K562 (cell line): ENCODE measurements around the gene LSM4. TPM values are rescaled to one million over a fixed set of nuclear protein-coding genes. Genes with fewer than 3 reads are reported as not detected.
A peak's percentile ranks its signal among the peaks of the same experiment; 100 is the strongest.

ENCODE experiments used
- ATAC-seq: fragments of 200-7000 bp; cut with Tn5 transposase; 3 replicates; pipeline ENCODE4 v1.9.1; 2020; ENCODE audit warnings: moderate library complexity
- BruUV-seq: library from RNA; stranded (reverse); fragments of 400-500 nt; replicated peaks from 2 replicates; lab custom pipeline; 2021; lab: Mats Ljungman, UMichigan
- CTCF ChIA-PET: fragments of 300-600 bp; formaldehyde crosslinking; extraction: SDS; loops from one replicate; lab custom pipeline; 2021; ENCODE audit warnings: low intra/inter-chr PET ratio; lab: Yijun Ruan, JAX
- POLR2A ChIA-PET: fragments of 300-600, 350-650 bp; sonication (Branson Sonifier 250); formaldehyde crosslinking; extraction: SDS; loops from one replicate; lab custom pipeline; 2021; ENCODE audit warnings: antibody characterized with exemption, inconsistent platforms; lab: Yijun Ruan, JAX
- DNase-seq, 4 experiments: peaks; one replicate each; pipeline versions ENCODE4 v3.0.0 to v3.0.0-alpha.2; 2011 to 2018; ENCODE audit warnings: low spot score in 3 of 4, mixed read lengths in 3 of 4; ENCODE audit errors: extremely low read depth in 1 of 4
- FAIRE-seq: peaks from 2 replicates; lab custom pipeline; 2011; peaks lifted over from hg19 to GRCh38; lab: Jason Lieb, UNC
- H2AFZ ChIP-seq: 2 replicates; pipeline ENCODE4 v1.6.0; 2011; ENCODE audit warnings: low read depth, low read length, control low read depth, inconsistent platforms
- H3K27ac ChIP-seq: fragments of 200-600 bp; 3 replicates; pipeline ENCODE4 v1.8.0; 2011; ENCODE audit warnings: low read depth, mild to moderate bottlenecking, control low read depth, inconsistent platforms, low read length, moderate library complexity, mixed read lengths; ENCODE audit errors: extremely low read depth
- H3K27me3 ChIP-seq, 2 experiments: fragments of 300-600 bp in 1 of 2; 2 replicates in 1 of 2; 3 replicates in 1 of 2; pipeline versions ENCODE4 v1.6.0 to v1.8.0; 2011; ENCODE audit warnings: inconsistent platforms in 2 of 2, low read length in 2 of 2, mild to moderate bottlenecking in 1 of 2, mixed read lengths in 1 of 2, moderate library complexity in 1 of 2; ENCODE audit not compliant: control insufficient read depth in 2 of 2, insufficient read depth in 2 of 2
- H3K36me3 ChIP-seq: fragments of 300-600 bp; 3 replicates; pipeline ENCODE4 v1.8.0; 2011; ENCODE audit warnings: mild to moderate bottlenecking, low read length, inconsistent platforms; ENCODE audit not compliant: control insufficient read depth, insufficient read depth
- H3K4me1 ChIP-seq, 2 experiments: fragments of 200-600 bp in 1 of 2; replicated peaks in 1 of 2; 2 replicates in 1 of 2; 3 replicates in 1 of 2; pipeline versions ENCODE4 v1.5.1 to v1.8.0; 2011; ENCODE audit warnings: inconsistent platforms in 2 of 2, low read length in 2 of 2, mild to moderate bottlenecking in 1 of 2, mixed read lengths in 1 of 2, moderate library complexity in 1 of 2; ENCODE audit not compliant: control insufficient read depth in 2 of 2, insufficient read depth in 2 of 2
- H3K4me2 ChIP-seq: 2 replicates; pipeline ENCODE4 v1.6.1; 2011; ENCODE audit warnings: low read length, control low read depth, inconsistent platforms, mixed read lengths; ENCODE audit not compliant: insufficient read depth
- H3K4me3 ChIP-seq: fragments of 200-600 bp; sonication (generic), shearing (Covaris generic); 2 replicates; pipeline ENCODE4 v1.5.1; 2016; ENCODE audit warnings: control low read depth, inconsistent platforms
- H3K79me2 ChIP-seq: fragments of 200-600 bp; 3 replicates; pipeline ENCODE4 v1.8.0; 2011; ENCODE audit warnings: low read length, inconsistent platforms; ENCODE audit not compliant: control insufficient read depth, insufficient read depth
- H3K9ac ChIP-seq, 2 experiments: 2 replicates each; pipeline versions ENCODE4 v1.6.0 to v1.6.1; 2011; ENCODE audit warnings: low read depth in 2 of 2, low read length in 2 of 2, control low read depth in 1 of 2, inconsistent platforms in 1 of 2, mild to moderate bottlenecking in 1 of 2, mixed read lengths in 1 of 2; ENCODE audit not compliant: insufficient read depth in 1 of 2
- H3K9me1 ChIP-seq: one replicate; pipeline ENCODE4 v1.6.0; 2011; ENCODE audit warnings: inconsistent platforms, mild to moderate bottlenecking, low read length, moderate library complexity; ENCODE audit not compliant: control insufficient read depth, insufficient read depth
- H3K9me3 ChIP-seq: replicated peaks from 2 replicates; pipeline ENCODE4 v1.5.1; 2011; ENCODE audit warnings: low read depth, low read length, inconsistent platforms; ENCODE audit not compliant: control insufficient read depth, insufficient read depth
- H4K20me1 ChIP-seq: replicated peaks from 2 replicates; pipeline ENCODE4 v1.6.1; 2011; ENCODE audit warnings: low read length, inconsistent platforms, mixed read lengths; ENCODE audit not compliant: control insufficient read depth, insufficient read depth
- CHAMP1 ChIP-seq: fragments of 450-650 bp; IDR thresholded peaks from 2 replicates; pipeline ENCODE4 v1.6.1; 2016; ENCODE audit warnings: mild to moderate bottlenecking
- CTCFL ChIP-seq: IDR thresholded peaks from 2 replicates; pipeline ENCODE4 v1.6.1; 2011; ENCODE audit warnings: borderline replicate concordance, low read depth, mild to moderate bottlenecking, moderate library complexity, low read length; ENCODE audit not compliant: insufficient read depth, poor library complexity, severe bottlenecking
- HDAC8 ChIP-seq: fragments of 450-650 bp; IDR thresholded peaks from 2 replicates; pipeline ENCODE4 v1.6.1; 2016; ENCODE audit warnings: mild to moderate bottlenecking, missing genetic modification characterization, moderate library complexity, missing compliant biosample characterization
- HMGN3 ChIP-seq: IDR thresholded peaks from 2 replicates; pipeline ENCODE4 v1.6.1; 2011; ENCODE audit warnings: borderline replicate concordance, low read depth, mild to moderate bottlenecking, mixed read lengths, low read length; ENCODE audit not compliant: insufficient read length; ENCODE audit errors: extremely low read depth
- KAT7 ChIP-seq: sonication (generic); formaldehyde crosslinking; IDR thresholded peaks from 2 replicates; pipeline ENCODE4 v1.8.0; 2022; ENCODE audit warnings: missing genetic modification reagents, mild to moderate bottlenecking, borderline replicate concordance
- LEF1 ChIP-seq: fragments of 450-650 bp; IDR thresholded peaks from 2 replicates; pipeline ENCODE4 v1.6.1; 2016; ENCODE audit warnings: mild to moderate bottlenecking
- MCM3 ChIP-seq: fragments of 450-650 bp; IDR thresholded peaks from 2 replicates; pipeline ENCODE4 v1.6.1; 2016
- MCM7 ChIP-seq, 2 experiments: fragments of 450-650 bp; IDR thresholded peaks; 2 replicates each; pipeline ENCODE4 v1.6.1; 2016 to 2018
- RHOXF2B ChIP-seq: fragments of 250-450 bp; sonication (Bioruptor Pico); conservative IDR thresholded peaks from 2 replicates; pipeline ENCODE4 v1.5.1; 2021
- SOX6 ChIP-seq: fragments of 450-650 bp; IDR thresholded peaks from 2 replicates; pipeline ENCODE4 v1.6.1; 2014; ENCODE audit warnings: mild to moderate bottlenecking
- TAF15 ChIP-seq: fragments of 200-400 bp; formaldehyde crosslinking; IDR thresholded peaks from 2 replicates; pipeline ENCODE4 v1.6.1; 2017; ENCODE audit warnings: mild to moderate bottlenecking, low read depth, low read length, moderate library complexity
- ZBTB33 ChIP-seq: sonication (generic); formaldehyde crosslinking; IDR thresholded peaks from 2 replicates; pipeline ENCODE4 v1.8.1; 2023; ENCODE audit warnings: mild to moderate bottlenecking, missing genetic modification reagents
- ZBTB8A ChIP-seq: fragments of 450-650 bp; IDR thresholded peaks from 2 replicates; pipeline ENCODE4 v1.6.1; 2018; ENCODE audit warnings: mild to moderate bottlenecking, moderate library complexity; ENCODE audit not compliant: partially characterized antibody
- ZNF121 ChIP-seq: sonication (generic); formaldehyde crosslinking; conservative IDR thresholded peaks from 2 replicates; pipeline ENCODE4 v1.8.0; 2022; ENCODE audit warnings: missing genetic modification reagents
- WGBS: fragments of 100-300 bp; shearing (Covaris generic); methylation state at CpG from one replicate; pipeline ENCODE4 v1.1.6; 2016; ENCODE audit warnings: low coverage, mixed read lengths; ENCODE audit not compliant: insufficient coverage; ENCODE audit errors: missing lambda C conversion rate; 5-methylcytosine and 5-hydroxymethylcytosine counted together
- in situ Hi-C: fragments of 300-500 bp; cut with MboI; formaldehyde crosslinking; loops from 4 replicates; pipeline ENCODE4 v1.15.0; 2018; ENCODE audit warnings: inconsistent platforms, mixed read lengths
- intact Hi-C: fragments of 100-400 bp; cut with micrococcal nuclease; formaldehyde crosslinking; loops from 2 replicates; pipeline ENCODE4 v1.14.2; 2022
- polyA plus RNA-seq, 8 experiments: library from polyadenylated mRNA; depleted of rRNA in 4 of 8; stranded (reverse) in 5 of 8; unstranded in 3 of 8; fragments of >200 nt; fragmentation: Nextera tagmentation in 2 of 8; fragmentation: Illumina TruSeq in 1 of 8; extraction: Ambion mirVana in 2 of 8; extraction: Trizol in 1 of 8; gene quantifications; 2 replicates each; pipeline versions ENCODE4 v1.2.1 to v1.2.3, GENCODE V29; 2011 to 2014; ENCODE audit warnings: inconsistent platforms in 1 of 8, missing spikeins in 1 of 8
- total RNA-seq, 7 experiments: library from RNA; depleted of rRNA in 6 of 7; stranded (reverse); fragments of >200 nt in 6 of 7; fragmentation: Illumina TruSeq in 2 of 7; extraction: Trizol in 2 of 7; gene quantifications; 2 replicates each; pipeline versions ENCODE4 v1.2.1 to v1.2.3, GENCODE V29; 2011 to 2021; ENCODE audit warnings: low replicate concordance in 1 of 7

LSM4 gene
- total and polyA plus RNA-seq, 9 of the 15 experiments (the other 6 are each of a cell fraction or from before 2014, with no cell fraction given): 11.9 to 763 (median 202) TPM

GRCh38 chr19:18279516-18280246 lies 43.2 kb downstream of the LSM4 start (continued):
- TF ChIP-seq ZBTB33 (CRISPR knock-in tag) (no peak), HDAC8 (tag) (no peak), HMGN3 (peak; percentile 89)

GRCh38 chr19:18279266-18279515 lies 43.7 kb downstream of the LSM4 start:
- H3K9ac ChIP-seq: peak overlapping the region; percentile 99 to 100
- H3K4me2 ChIP-seq: peak overlapping the region; percentile 99
- FAIRE-seq (no peak), ATAC-seq (no peak), DNase-seq (no peak)
- peaks cover 47% of the 10 kb centered on the region for H3K79me2 ChIP-seq
- peak overlapping the region; percentile 99 for H3K27ac ChIP-seq
- no peaks in the 10 kb centered on the region for H3K27me3 ChIP-seq
- no TSS peak for BruUV-seq
- CTCF ChIA-PET: interaction anchor here (0.6 to 2.2 kb wide), 4 partner anchors 45 to 79 kb away, joined by 3 to 11 read pairs (median 5); no protein-coding TSS in a partner anchor
- H3K9me1 ChIP-seq: peaks cover 15% of the 10 kb centered on the region
- H3K36me3 ChIP-seq: peaks cover 21% of the 10 kb centered on the region
- in situ Hi-C loops: loop anchor here (5.0 kb wide), 1 partner anchor 43 kb away; the partner anchor contains the start of gene LSM4
- H3K9me3 ChIP-seq: no peaks in the 10 kb centered on the region
- H3K4me1 ChIP-seq: peaks cover 27 to 67% of the 10 kb centered on the region in 2 experiments
- H2AFZ ChIP-seq: no peak overlapping the region
- POLR2A ChIA-PET: interaction anchor here (0.5 to 8.5 kb wide), 41 partner anchors 10 to 530 kb away, joined by 3 to 122 read pairs (median 7); partner anchors contain the start of genes GDF15, LSM4, MPV17L2 and PGPEP1
- intact Hi-C loops: loop anchor here (1.0 kb wide), 1 partner anchor 44 kb away; the partner anchor contains the start of gene LSM4
- peaks cover 26% of the 10 kb centered on the region for H4K20me1 ChIP-seq
- H3K4me3 ChIP-seq: peak overlapping the region; percentile 100
- WGBS: 1% methylated on average over 5 of the region's 5 CpGs
- no peak for TF ChIP-seq ZBTB8A
- no peak for TF ChIP-seq TAF15
- TF ChIP-seq CHAMP1: no peak
- TF ChIP-seq MCM3: no peak
- TF ChIP-seq LEF1: peak; percentile 29; the same call in 1 of the 2 replicates
- peak; percentile 60; the same call in 1 of the 2 replicates for TF ChIP-seq ZNF121 (CRISPR knock-in tag)
- TF ChIP-seq KAT7 (CRISPR knock-in tag): 0 out of 2 replicates have a peak, but pooled peaks have one; percentile 17
- no peak for TF ChIP-seq CTCFL
- no peak for TF ChIP-seq SOX6
- TF ChIP-seq RHOXF2B (CRISPR knock-in tag): no peak
- TF ChIP-seq MCM7 (IDR thresholded peaks at IDR 0.05): no peak
